Heart left ventricle (tissue), 16 donors: ENCODE results near the gene KIAA1217. TPM values are rescaled to one million over a fixed set of nuclear protein-coding genes. Genes with fewer than 3 reads are reported as not detected.

Experiments
- ATAC-seq, 4 donors: fragments of 200-7000 bp; cut with Tn5 transposase; one replicate each; pipeline ENCODE4 v1.9.1; 2020 to 2022; ENCODE audit warnings: moderate library complexity in 4 of 4, mild to moderate bottlenecking in 3 of 4, moderate number of reproducible peaks in 1 of 4
- DNase-seq, 5 donors: peaks; one replicate each; pipeline ENCODE4 v3.0.0-alpha.2; 2020
- H3K27ac ChIP-seq, 12 donors: fragments of 200-600 bp; sonication (generic) in 4 of 12; one replicate each; pipeline versions ENCODE4 v1.5.0 to v1.8.0; 2016 to 2022; ENCODE audit warnings: mild to moderate bottlenecking in 2 of 12
- H3K27me3 ChIP-seq, 9 donors: fragments of 200-600 bp; sonication (generic) in 2 of 9; one replicate each; pipeline versions ENCODE4 v1.5.1 to v1.8.0; 2016 to 2022; ENCODE audit warnings: mild to moderate bottlenecking in 3 of 9
- H3K36me3 ChIP-seq, 9 donors: fragments of 200-600 bp; sonication (generic) in 2 of 9; one replicate each; pipeline versions ENCODE4 v1.5.0 to v1.8.0; 2018 to 2022; ENCODE audit warnings: mild to moderate bottlenecking in 2 of 9
- H3K4me1 ChIP-seq, 12 donors: fragments of 200-600 bp; sonication (generic) in 4 of 12; one replicate each; pipeline versions ENCODE4 v1.5.0 to v1.8.0; 2016 to 2022; ENCODE audit warnings: mild to moderate bottlenecking in 3 of 12
- H3K4me3 ChIP-seq, 12 donors: fragments of 200-600 bp; sonication (generic) in 4 of 12; one replicate each; pipeline versions ENCODE4 v1.5.0 to v1.8.0; 2017 to 2022; ENCODE audit warnings: mild to moderate bottlenecking in 9 of 12, moderate library complexity in 4 of 12
- H3K9me3 ChIP-seq, 12 donors: fragments of 200-600 bp; sonication (generic) in 4 of 12; one replicate each; pipeline versions ENCODE4 v1.5.0 to v1.8.0; 2016 to 2022; ENCODE audit warnings: mild to moderate bottlenecking in 1 of 12
- POLR2A ChIP-seq, 2 donors: fragments of 450-650 bp; IDR thresholded peaks; one replicate each; pipeline ENCODE4 v1.6.1; 2017; ENCODE audit warnings: antibody characterized with exemption in 2 of 2, mild to moderate bottlenecking in 2 of 2, moderate library complexity in 2 of 2
- WGBS, 4 donors: extraction: QIAGEN DNeasy Blood & Tissue Kit in 2 of 4; methylation state at CpG; one replicate each; pipeline versions ENCODE4 v1.1.5 to v1.1.7; 2013 to 2018; 5-methylcytosine and 5-hydroxymethylcytosine counted together
- intact Hi-C, 10 donors: fragments of 100-400 bp; cut with DNase I; formaldehyde crosslinking; loops; one replicate each; pipeline versions ENCODE4 v1.11.1 to v1.14.2; 2022
- polyA plus RNA-seq, 2 donors: library from polyadenylated mRNA; stranded (reverse); fragments of 200-250 nt; gene quantifications; one replicate each; pipeline ENCODE4 v1.2.3, GENCODE V29; 2013
- total RNA-seq, 9 donors: library from RNA; depleted of rRNA in 2 of 9; stranded (reverse); fragments of >200 nt in 2 of 9; fragmentation: NEBNext Ultra II Directional in 3 of 9; extraction: Animal tissue kit (Norgen Biotek cat#: 25700) in 3 of 9; gene quantifications; one replicate each; pipeline versions ENCODE4 v1.1.0 to v1.2.4, GENCODE V29; 2016 to 2023
- TF ChIP-seq, protein P1 (sequence below), 12 donors: fragments of 200-600 bp; sonication (generic) in 4 of 12; IDR thresholded peaks; one replicate each; pipeline versions ENCODE4 v1.5.0 to v1.8.0; 2018 to 2022; ENCODE audit warnings: antibody characterized with exemption in 12 of 12, mild to moderate bottlenecking in 5 of 12
- donor health status: ischemic (EF 13 %, LVEDD 7.1; RV severe dilation, severe dysfunction).
- donor health status: healthy with polysubstance abuse.
- donor health status: DM: no; HTN: yes; CAD: no.
- donor health status: DM: no; HTN: no; CAD: no.
- donor health status: ischemic (EF 25% LVEDD 6.9; RV normal size, moderate dysfunction).
- donor health status: ischemic (EF 25% LVEDD 5.7; RV mildly dilated, moderate dysfunction).
- donor health status: healthy.
- donor health status: DM: yes; HTN: yes; CAD: no.
- donor health status: ischemic (EF 35%, LVEDD 5.7; RV mildly dilated, moderate dysfunction).
- donor health status: nonischemic (EF 11% LVEDD 7.7; RV severe dilation, severe dysfunction).
- donor health status: DM: yes; HTN: yes; CAD: no.
- donor health status: PGD.
- donor health status: ischemic (EF 29% LVEDD 5.4; RV normal size, mild dysfunction).
- donor health status: nonischemic (EF 23%, LVEDD 6.1; RV moderate dilation, normal function).

The KIAA1217 gene
- total and polyA plus RNA-seq, 11 donors = 12.7 to 66.7 (median 33.5) TPM

DNA sequence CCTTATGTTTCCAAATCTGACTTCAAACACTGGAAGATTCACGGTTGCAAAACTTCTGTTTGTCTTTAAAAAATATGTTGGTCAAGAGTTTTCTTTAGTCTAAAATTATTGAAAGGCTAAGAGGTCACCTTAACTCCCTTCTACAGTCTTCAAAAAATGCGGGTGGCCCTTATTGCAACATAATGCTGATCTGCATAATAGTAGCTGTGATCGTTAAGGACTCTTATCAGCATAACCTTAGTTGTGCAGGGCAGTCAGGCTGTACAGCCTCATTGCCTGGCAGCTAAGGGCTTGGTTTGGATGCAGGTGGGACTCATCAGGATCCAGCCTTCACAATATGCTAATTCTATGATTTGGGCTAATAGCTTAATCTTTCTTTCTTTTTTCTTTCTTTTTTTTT is 15.0 kb downstream of the KIAA1217 start:
- DNase-seq = no peak
- intact Hi-C loops = loop anchor here in 1 of 10 donors (5.0 kb wide), 1 partner anchor 133 kb away; no protein-coding TSS in a partner anchor
- peaks cover 0 to 11% (median 1%) of the 10 kb centered on the region in 12 donors for H3K4me1 ChIP-seq
- peak in 3 of 4 donors; percentile 40 to 86 (median 83) for ATAC-seq
- no peak overlapping the region for H3K27ac ChIP-seq
- no peak for TF ChIP-seq POLR2A (IDR thresholded peaks at IDR 0.05)
- TF ChIP-seq, protein P1, sequence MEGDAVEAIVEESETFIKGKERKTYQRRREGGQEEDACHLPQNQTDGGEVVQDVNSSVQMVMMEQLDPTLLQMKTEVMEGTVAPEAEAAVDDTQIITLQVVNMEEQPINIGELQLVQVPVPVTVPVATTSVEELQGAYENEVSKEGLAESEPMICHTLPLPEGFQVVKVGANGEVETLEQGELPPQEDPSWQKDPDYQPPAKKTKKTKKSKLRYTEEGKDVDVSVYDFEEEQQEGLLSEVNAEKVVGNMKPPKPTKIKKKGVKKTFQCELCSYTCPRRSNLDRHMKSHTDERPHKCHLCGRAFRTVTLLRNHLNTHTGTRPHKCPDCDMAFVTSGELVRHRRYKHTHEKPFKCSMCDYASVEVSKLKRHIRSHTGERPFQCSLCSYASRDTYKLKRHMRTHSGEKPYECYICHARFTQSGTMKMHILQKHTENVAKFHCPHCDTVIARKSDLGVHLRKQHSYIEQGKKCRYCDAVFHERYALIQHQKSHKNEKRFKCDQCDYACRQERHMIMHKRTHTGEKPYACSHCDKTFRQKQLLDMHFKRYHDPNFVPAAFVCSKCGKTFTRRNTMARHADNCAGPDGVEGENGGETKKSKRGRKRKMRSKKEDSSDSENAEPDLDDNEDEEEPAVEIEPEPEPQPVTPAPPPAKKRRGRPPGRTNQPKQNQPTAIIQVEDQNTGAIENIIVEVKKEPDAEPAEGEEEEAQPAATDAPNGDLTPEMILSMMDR (IDR thresholded peaks at IDR 0.05) = no peak
- peaks cover 0 to 53% (median 19%) of the 10 kb centered on the region in 9 donors for H3K36me3 ChIP-seq
- no peaks in the 10 kb centered on the region for H3K27me3 ChIP-seq
- 41 to 50% (median 44%) methylated on average over 3 of the region's 3 CpGs for WGBS, 4 donors
- no peak overlapping the region for H3K4me3 ChIP-seq
- no peaks in the 10 kb centered on the region for H3K9me3 ChIP-seq

DNA sequence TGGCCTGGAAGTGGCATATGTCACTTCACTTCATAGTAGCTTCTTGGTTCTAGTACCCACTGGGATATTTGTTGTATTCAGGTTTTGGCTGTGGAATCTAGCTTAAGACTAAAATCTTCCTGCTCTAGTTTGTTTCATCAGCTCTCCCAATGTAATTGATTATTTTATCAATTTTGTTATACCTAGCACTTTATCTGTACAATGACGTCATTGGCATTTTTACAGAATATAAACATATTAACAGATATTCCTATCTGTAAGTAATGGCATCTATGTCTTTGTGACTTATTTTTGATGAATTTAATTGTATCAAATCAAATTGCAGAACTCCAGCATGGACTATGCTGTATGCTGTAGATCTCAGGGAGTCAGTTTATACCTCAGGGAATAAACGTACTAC is 19.7 kb downstream of the KIAA1217 start:
- intact Hi-C loops = no loop called here
- H3K27me3 ChIP-seq = no peaks in the 10 kb centered on the region
- H3K9me3 ChIP-seq = no peaks in the 10 kb centered on the region
- 85 to 93% (median 89%) methylated on average over 2 of the region's 2 CpGs for WGBS, 4 donors
- no peak overlapping the region for H3K4me3 ChIP-seq
- no peak overlapping the region for H3K27ac ChIP-seq
- TF ChIP-seq POLR2A (IDR thresholded peaks at IDR 0.05) = no peak
- TF ChIP-seq, protein P1 (IDR thresholded peaks at IDR 0.05) = no peak
- peaks cover 0 to 8% (median under 1%) of the 10 kb centered on the region in 12 donors for H3K4me1 ChIP-seq
- H3K36me3 ChIP-seq = peaks cover 0 to 24% (median 0%) of the 10 kb centered on the region in 9 donors
- ATAC-seq = no peak
- DNase-seq = no peak

DNA sequence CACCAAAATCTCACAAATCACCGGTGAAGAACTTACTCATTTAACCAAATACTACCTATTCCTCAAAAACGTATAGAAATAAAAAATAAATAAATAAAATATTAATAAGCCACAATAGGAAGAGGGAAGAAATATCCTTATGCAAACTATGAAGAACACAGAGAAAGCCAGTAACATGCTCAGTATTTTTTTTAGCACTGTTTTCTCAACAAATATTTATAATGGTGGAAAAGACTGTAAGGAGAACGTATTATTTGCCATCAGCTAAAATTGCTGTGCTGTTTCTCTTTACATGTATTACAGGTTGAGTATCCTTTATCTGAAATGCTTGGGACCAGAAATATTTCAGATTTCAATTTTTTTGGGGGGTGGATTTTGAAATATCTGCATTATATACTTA is 21.0 kb downstream of the KIAA1217 start:
- ATAC-seq (no peak), DNase-seq (no peak)
- Histone ChIP-seq H3K4me1 (peaks cover 0 to 8% (median 0%) of the 10 kb centered on the region in 12 donors), H3K36me3 (peaks cover 0 to 22% (median 0%) of the 10 kb centered on the region in 9 donors), H3K27me3 (no peaks in the 10 kb centered on the region), H3K27ac (no peak overlapping the region), H3K4me3 (no peak overlapping the region), H3K9me3 (no peaks in the 10 kb centered on the region)
- intact Hi-C loops = no loop called here
- TF ChIP-seq, protein P1 (IDR thresholded peaks at IDR 0.05) = no peak
- no peak for TF ChIP-seq POLR2A (IDR thresholded peaks at IDR 0.05)
- 94 to 96% (median 95%) methylated on average over 3 of the region's 3 CpGs for WGBS, 4 donors

DNA sequence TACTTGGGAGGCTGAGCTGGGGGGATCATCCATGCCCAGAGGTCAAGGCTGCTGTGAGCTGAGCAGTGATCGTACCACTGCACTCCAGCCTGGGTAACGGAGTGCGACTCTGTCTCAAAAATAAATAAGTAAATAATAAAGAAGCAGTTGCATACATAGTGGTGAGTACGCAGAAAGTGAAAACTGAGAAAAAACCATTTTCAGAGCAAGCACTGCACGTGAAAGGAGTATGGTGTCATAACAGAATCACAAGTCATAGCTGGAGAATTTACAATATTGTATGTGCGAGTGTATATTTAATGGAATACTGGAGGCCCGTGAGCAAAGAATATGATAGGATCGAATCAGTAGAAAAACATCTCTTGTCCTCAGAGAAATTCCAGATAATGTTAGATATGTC is 22.3 kb downstream of the KIAA1217 start:
- TF ChIP-seq, protein P1 (IDR thresholded peaks at IDR 0.05) = no peak
- no peak for TF ChIP-seq POLR2A (IDR thresholded peaks at IDR 0.05)
- Histone ChIP-seq H3K36me3 (peaks cover 0 to 11% (median 0%) of the 10 kb centered on the region in 9 donors), H3K9me3 (no peaks in the 10 kb centered on the region), H3K27me3 (no peaks in the 10 kb centered on the region), H3K27ac (no peak overlapping the region), H3K4me1 (peaks cover 0 to 10% (median 0%) of the 10 kb centered on the region in 12 donors), H3K4me3 (no peak overlapping the region)
- intact Hi-C loops = no loop called here
- 95 to 97% (median 96%) methylated on average over 8 of the region's 8 CpGs for WGBS, 4 donors
- ATAC-seq = no peak
- DNase-seq = no peak
